GM23338 (cell line): Measurements from ENCODE around the gene GPR143. TPM values are rescaled to one million over a fixed set of nuclear protein-coding genes. Genes with fewer than 3 reads are reported as not detected.

Experiments used
- ATAC-seq: fragments of 200-7000 bp; cut with Tn5 transposase; 3 replicates; pipeline ENCODE4 v1.9.1; 2020
- DNase-seq: peaks from one replicate; pipeline ENCODE4 v3.0.0-alpha.2; 2015; ENCODE audit warnings: low spot score
- H2AFZ ChIP-seq: fragments of 200-600 bp; sonication (generic); 2 replicates; pipeline ENCODE4 v1.8.0; 2016; ENCODE audit warnings: antibody characterized with exemption, mild to moderate bottlenecking, moderate library complexity
- H3F3A ChIP-seq: fragments of 200-600 bp; sonication (generic); replicated peaks from 2 replicates; pipeline ENCODE4 v1.8.0; 2017; ENCODE audit warnings: antibody characterized with exemption, mixed run types, low read depth
- H3K27ac ChIP-seq: fragments of 200-600 bp; sonication (generic); 2 replicates; pipeline ENCODE4 v1.6.1; 2016; ENCODE audit warnings: low read depth
- H3K27me3 ChIP-seq: fragments of 200-600 bp; sonication (generic); 2 replicates; pipeline ENCODE4 v1.8.0; 2016; ENCODE audit warnings: mild to moderate bottlenecking, mixed run types, moderate library complexity; ENCODE audit not compliant: insufficient read depth
- H3K36me3 ChIP-seq: fragments of 200-600 bp; sonication (generic); 2 replicates; pipeline ENCODE4 v1.8.0; 2016; ENCODE audit warnings: mild to moderate bottlenecking; ENCODE audit not compliant: insufficient read depth
- H3K4me1 ChIP-seq: fragments of 200-600 bp; sonication (generic); 2 replicates; pipeline ENCODE4 v1.8.0; 2016; ENCODE audit warnings: mild to moderate bottlenecking, moderate library complexity; ENCODE audit not compliant: insufficient read depth
- H3K4me2 ChIP-seq: fragments of 200-600 bp; sonication (generic); 2 replicates; pipeline ENCODE4 v1.7.1; 2017; ENCODE audit warnings: mixed run types
- H3K4me3 ChIP-seq: fragments of 200-600 bp; sonication (generic); 2 replicates; pipeline ENCODE4 v1.6.1; 2016; ENCODE audit warnings: mixed run types
- H3K79me2 ChIP-seq: fragments of 200-600 bp; sonication (generic); replicated peaks from 2 replicates; pipeline ENCODE4 v1.8.0; 2017; ENCODE audit warnings: mild to moderate bottlenecking; ENCODE audit not compliant: insufficient read depth
- H3K9me2 ChIP-seq: fragments of 200-600 bp; sonication (generic); 2 replicates; pipeline ENCODE4 v1.8.0; 2017; ENCODE audit not compliant: insufficient read depth
- H4K20me1 ChIP-seq: fragments of 200-600 bp; sonication (generic); replicated peaks from 2 replicates; pipeline ENCODE4 v1.8.0; 2017; ENCODE audit warnings: mild to moderate bottlenecking; ENCODE audit not compliant: insufficient read depth
- H3K27ac Mint-ChIP-seq: 2 replicates; pipeline ENCODE4 v1.8.0; 2020; ENCODE audit warnings: inconsistent platforms, mild to moderate bottlenecking, moderate library complexity, mixed read lengths
- H3K27me3 Mint-ChIP-seq: 3 replicates; pipeline ENCODE4 v1.8.0; 2022; ENCODE audit warnings: low read depth, mild to moderate bottlenecking, moderate library complexity, mixed read lengths, inconsistent platforms; ENCODE audit not compliant: insufficient read depth, poor library complexity
- H3K36me3 Mint-ChIP-seq: 3 replicates; pipeline ENCODE4 v1.8.0; 2021; ENCODE audit warnings: low read depth, mild to moderate bottlenecking, inconsistent platforms, moderate library complexity, mixed read lengths
- H3K4me1 Mint-ChIP-seq: 3 replicates; pipeline ENCODE4 v1.8.0; 2020; ENCODE audit warnings: mild to moderate bottlenecking, inconsistent platforms, mixed read lengths
- H3K4me3 Mint-ChIP-seq: 3 replicates; pipeline ENCODE4 v1.8.0; 2021; ENCODE audit warnings: moderate library complexity, mild to moderate bottlenecking, inconsistent platforms, mixed read lengths
- H3K9me3 Mint-ChIP-seq: 3 replicates; pipeline ENCODE4 v1.8.0; 2020; ENCODE audit warnings: moderate library complexity, mild to moderate bottlenecking, inconsistent platforms, mixed read lengths
- CREB1 ChIP-seq: fragments of 250-450 bp; sonication (Bioruptor Pico); IDR thresholded peaks from 2 replicates; pipeline ENCODE4 v1.5.0; 2020; ENCODE audit warnings: low read depth, mild to moderate bottlenecking, moderate library complexity
- EZH2 ChIP-seq: fragments of 200-600 bp; sonication (generic); IDR thresholded peaks from one replicate; pipeline ENCODE4 v1.8.0; 2017; ENCODE audit warnings: antibody characterized with exemption, mild to moderate bottlenecking, low read depth; ENCODE audit not compliant: unreplicated experiment
- JUNB ChIP-seq: IDR thresholded peaks from one replicate; pipeline ENCODE4 v1.6.1; 2016; ENCODE audit warnings: antibody characterized with exemption; ENCODE audit not compliant: unreplicated experiment
- POLR2AphosphoS5 ChIP-seq: IDR thresholded peaks from 2 replicates; pipeline ENCODE4 v1.6.1; 2016; ENCODE audit warnings: antibody characterized with exemption, low read depth
- polyA plus RNA-seq: library from polyadenylated mRNA; unstranded; fragments of >200 nt; fragmentation: Nextera tagmentation; extraction: Ambion mirVana; gene quantifications from 2 replicates; pipeline ENCODE4 v1.2.1, GENCODE V29; 2016
- total RNA-seq: library from RNA; depleted of rRNA; stranded (reverse); fragments of >200 nt; shearing (Covaris generic); gene quantifications from 2 replicates; pipeline ENCODE4 v1.2.3, GENCODE V29; 2014
- TF ChIP-seq, protein P1 (sequence below): IDR thresholded peaks from one replicate; pipeline ENCODE4 v1.6.1; 2018; ENCODE audit warnings: antibody characterized with exemption; ENCODE audit not compliant: unreplicated experiment
- TF ChIP-seq, protein P2 (sequence below), 2 experiments: fragments of 200-600 bp in 1 of 2; sonication (generic) in 1 of 2; conservative IDR thresholded peaks; 2 replicates each; pipeline versions ENCODE4 v1.5.1 to v1.6.1; 2016 to 2017; ENCODE audit warnings: antibody characterized with exemption in 2 of 2, low read depth in 2 of 2, mild to moderate bottlenecking in 2 of 2, moderate library complexity in 1 of 2
- TF ChIP-seq, protein P3 (sequence below): IDR thresholded peaks from 2 replicates; pipeline ENCODE4 v1.6.1; 2016; ENCODE audit warnings: antibody characterized with exemption

The GPR143 gene
- total and polyA plus RNA-seq, 2 experiments from 2014 or later: 7.4 to 13.0 TPM

DNA sequence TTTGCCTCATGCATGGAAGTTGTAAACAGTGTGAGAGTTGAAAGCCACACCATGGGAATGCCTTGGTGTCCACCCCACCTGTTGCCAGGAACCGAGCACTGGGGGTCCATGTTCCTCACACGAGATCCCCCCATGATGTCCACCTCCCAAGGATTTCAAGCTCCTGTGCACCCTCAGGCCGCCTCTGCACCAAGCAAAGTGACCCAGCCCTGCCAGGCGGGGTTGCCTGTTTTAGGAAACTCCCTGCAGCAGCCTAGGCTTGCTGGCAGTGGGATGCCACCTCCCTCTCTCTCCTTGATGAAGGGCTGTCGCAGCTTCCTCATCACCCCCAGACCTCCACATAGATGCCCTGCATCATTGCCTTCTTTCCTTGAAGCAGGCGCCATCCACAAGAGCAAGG is 82.8 kb downstream of the GPR143 start (continued):
- TF ChIP-seq, protein P1, sequence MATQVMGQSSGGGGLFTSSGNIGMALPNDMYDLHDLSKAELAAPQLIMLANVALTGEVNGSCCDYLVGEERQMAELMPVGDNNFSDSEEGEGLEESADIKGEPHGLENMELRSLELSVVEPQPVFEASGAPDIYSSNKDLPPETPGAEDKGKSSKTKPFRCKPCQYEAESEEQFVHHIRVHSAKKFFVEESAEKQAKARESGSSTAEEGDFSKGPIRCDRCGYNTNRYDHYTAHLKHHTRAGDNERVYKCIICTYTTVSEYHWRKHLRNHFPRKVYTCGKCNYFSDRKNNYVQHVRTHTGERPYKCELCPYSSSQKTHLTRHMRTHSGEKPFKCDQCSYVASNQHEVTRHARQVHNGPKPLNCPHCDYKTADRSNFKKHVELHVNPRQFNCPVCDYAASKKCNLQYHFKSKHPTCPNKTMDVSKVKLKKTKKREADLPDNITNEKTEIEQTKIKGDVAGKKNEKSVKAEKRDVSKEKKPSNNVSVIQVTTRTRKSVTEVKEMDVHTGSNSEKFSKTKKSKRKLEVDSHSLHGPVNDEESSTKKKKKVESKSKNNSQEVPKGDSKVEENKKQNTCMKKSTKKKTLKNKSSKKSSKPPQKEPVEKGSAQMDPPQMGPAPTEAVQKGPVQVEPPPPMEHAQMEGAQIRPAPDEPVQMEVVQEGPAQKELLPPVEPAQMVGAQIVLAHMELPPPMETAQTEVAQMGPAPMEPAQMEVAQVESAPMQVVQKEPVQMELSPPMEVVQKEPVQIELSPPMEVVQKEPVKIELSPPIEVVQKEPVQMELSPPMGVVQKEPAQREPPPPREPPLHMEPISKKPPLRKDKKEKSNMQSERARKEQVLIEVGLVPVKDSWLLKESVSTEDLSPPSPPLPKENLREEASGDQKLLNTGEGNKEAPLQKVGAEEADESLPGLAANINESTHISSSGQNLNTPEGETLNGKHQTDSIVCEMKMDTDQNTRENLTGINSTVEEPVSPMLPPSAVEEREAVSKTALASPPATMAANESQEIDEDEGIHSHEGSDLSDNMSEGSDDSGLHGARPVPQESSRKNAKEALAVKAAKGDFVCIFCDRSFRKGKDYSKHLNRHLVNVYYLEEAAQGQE: no peak
- TF ChIP-seq CREB1 (CRISPR knock-in tag) (no peak), JUNB (no peak), EZH2 (no peak), POLR2AphosphoS5 (no peak)
- TF ChIP-seq, protein P2, sequence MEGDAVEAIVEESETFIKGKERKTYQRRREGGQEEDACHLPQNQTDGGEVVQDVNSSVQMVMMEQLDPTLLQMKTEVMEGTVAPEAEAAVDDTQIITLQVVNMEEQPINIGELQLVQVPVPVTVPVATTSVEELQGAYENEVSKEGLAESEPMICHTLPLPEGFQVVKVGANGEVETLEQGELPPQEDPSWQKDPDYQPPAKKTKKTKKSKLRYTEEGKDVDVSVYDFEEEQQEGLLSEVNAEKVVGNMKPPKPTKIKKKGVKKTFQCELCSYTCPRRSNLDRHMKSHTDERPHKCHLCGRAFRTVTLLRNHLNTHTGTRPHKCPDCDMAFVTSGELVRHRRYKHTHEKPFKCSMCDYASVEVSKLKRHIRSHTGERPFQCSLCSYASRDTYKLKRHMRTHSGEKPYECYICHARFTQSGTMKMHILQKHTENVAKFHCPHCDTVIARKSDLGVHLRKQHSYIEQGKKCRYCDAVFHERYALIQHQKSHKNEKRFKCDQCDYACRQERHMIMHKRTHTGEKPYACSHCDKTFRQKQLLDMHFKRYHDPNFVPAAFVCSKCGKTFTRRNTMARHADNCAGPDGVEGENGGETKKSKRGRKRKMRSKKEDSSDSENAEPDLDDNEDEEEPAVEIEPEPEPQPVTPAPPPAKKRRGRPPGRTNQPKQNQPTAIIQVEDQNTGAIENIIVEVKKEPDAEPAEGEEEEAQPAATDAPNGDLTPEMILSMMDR (conservative IDR thresholded peaks at IDR 0.05; ENCODE audit: low read depth in 2 of 2): no peak
- TF ChIP-seq, protein P3, sequence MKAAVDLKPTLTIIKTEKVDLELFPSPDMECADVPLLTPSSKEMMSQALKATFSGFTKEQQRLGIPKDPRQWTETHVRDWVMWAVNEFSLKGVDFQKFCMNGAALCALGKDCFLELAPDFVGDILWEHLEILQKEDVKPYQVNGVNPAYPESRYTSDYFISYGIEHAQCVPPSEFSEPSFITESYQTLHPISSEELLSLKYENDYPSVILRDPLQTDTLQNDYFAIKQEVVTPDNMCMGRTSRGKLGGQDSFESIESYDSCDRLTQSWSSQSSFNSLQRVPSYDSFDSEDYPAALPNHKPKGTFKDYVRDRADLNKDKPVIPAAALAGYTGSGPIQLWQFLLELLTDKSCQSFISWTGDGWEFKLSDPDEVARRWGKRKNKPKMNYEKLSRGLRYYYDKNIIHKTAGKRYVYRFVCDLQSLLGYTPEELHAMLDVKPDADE: no peak

DNA sequence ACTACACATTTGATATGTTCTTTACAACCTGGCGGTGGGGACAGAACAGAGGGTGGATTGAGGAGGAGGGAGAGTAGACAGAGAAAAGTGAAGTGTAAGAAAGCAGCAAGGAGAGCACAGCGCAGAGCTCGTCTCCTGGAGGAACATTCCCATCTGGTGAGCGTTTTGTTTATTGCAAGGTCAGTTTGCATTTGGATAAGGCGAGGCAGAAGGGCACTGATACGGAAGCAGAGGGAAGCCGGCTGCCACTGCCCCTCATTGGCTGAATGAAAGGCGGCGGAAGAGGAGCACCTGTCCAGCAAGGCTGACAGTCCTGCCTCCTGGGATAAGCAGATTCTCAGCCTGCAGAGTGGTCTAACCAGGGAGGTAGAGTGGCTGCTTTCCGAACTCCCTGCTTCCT is 83.2 kb downstream of the GPR143 start:
- no peaks in the 10 kb centered on the region for H3K9me2 ChIP-seq
- no peaks in the 10 kb centered on the region for H3K36me3 ChIP-seq
- Mint-ChIP-seq H3K4me1 (peaks cover 11% of the 10 kb centered on the region), H3K27ac (no peak overlapping the region), H3K36me3 (peaks cover 13% of the 10 kb centered on the region), H3K4me3 (no peak overlapping the region), H3K27me3 (peaks cover 3% of the 10 kb centered on the region), H3K9me3 (no peaks in the 10 kb centered on the region; the same call in 2 of the 3 replicates)
- H2AFZ ChIP-seq: no peak overlapping the region
- no peaks in the 10 kb centered on the region for H3K79me2 ChIP-seq
- no peak for TF ChIP-seq CREB1 (CRISPR knock-in tag)
- TF ChIP-seq, protein P2 (conservative IDR thresholded peaks at IDR 0.05; ENCODE audit: low read depth in 2 of 2): peak in 1 of 2 experiments; percentile 50; a peak in 2 of 4 replicates
- no peaks in the 10 kb centered on the region for H3K27me3 ChIP-seq
- ATAC-seq (peak; percentile 72), DNase-seq (peak; percentile 30)
- H3F3A ChIP-seq: no peaks in the 10 kb centered on the region
- H3K4me2 ChIP-seq: no peak overlapping the region
- no peak overlapping the region for H3K4me3 ChIP-seq
- H3K27ac ChIP-seq: no peak overlapping the region
- H3K4me1 ChIP-seq: no peaks in the 10 kb centered on the region
- H4K20me1 ChIP-seq: no peaks in the 10 kb centered on the region
